ENCODE measurements around the gene UPP2. TPM values are rescaled to one million over a fixed set of nuclear protein-coding genes. Genes with fewer than 3 reads are reported as not detected.

The UPP2 gene
- total and polyA plus RNA-seq, 2 of the 8 experiments (the other 6 are each of a cell fraction or from before 2014, with no cell fraction given), result not detected

GRCh38 chr2:158115202-158115767 is 13.6 kb downstream of the UPP2 start (continued):
- TF ChIP-seq CHD7 (IDR thresholded peaks at IDR 0.05; ENCODE audit: insufficient replicate concordance, low read length) (no peak), TCF12 (IDR thresholded peaks at IDR 0.05; ENCODE audit: low read depth, low read length) (no peak), YY1 (IDR thresholded peaks at IDR 0.05; ENCODE audit: low read depth, low read length) (no peak)
